ENCODE data around the gene MRPS27.
"Not testable (repeated sequence)": the region's sequence is repeated elsewhere in the genome, so short reads cannot be mapped to it uniquely, and the experiment has no call there.

MRPS27 gene

GRCh38 chr5:72326306-72326649 is 6.2 kb upstream of the MRPS27 start:
- in situ Hi-C loops (cut with HindIII; ENCODE audit: low sequenced_read_pairs): no loop called here

DNA sequence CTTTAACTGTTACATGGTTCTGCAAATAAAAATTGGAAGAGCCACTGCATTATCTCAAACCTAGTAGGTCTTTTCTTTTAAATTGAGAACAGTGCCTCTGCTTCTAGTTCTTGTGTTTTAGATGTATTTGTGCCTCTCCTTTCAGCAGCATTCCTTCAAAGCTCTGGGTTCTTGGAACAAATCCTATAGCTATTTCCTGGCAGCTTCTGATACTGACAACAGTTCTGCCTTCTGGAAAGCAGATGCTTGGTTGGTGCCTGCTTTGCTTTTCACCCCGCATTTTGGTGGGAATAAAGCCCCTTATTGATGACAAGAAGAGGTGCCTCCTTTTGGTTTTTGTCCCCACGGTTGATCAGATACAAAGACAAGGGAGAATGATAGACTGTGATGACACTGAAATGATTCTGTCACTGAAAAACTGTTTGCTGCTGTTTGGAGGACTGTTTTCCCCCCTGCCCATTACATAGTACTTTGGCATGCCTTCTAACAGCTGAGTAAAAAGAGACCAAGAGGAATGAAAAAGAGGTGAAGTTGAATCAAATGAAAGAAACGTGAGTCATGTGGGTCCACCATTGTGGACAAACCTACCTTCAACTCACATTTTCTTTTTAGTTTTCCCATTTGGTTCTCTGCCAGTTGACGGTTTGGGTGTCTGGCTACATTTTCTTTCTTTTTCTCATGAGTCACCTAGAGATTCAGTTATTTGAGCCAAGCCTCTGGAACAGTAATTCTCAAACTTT is 5.7 kb upstream of the MRPS27 start:
- in situ Hi-C loops (cut with HindIII; ENCODE audit: low sequenced_read_pairs): no loop called here

GRCh38 chr5:72324189-72324825 is 4.3 kb upstream of the MRPS27 start:
- in situ Hi-C loops (cut with HindIII; ENCODE audit: low sequenced_read_pairs): no loop called here

DNA sequence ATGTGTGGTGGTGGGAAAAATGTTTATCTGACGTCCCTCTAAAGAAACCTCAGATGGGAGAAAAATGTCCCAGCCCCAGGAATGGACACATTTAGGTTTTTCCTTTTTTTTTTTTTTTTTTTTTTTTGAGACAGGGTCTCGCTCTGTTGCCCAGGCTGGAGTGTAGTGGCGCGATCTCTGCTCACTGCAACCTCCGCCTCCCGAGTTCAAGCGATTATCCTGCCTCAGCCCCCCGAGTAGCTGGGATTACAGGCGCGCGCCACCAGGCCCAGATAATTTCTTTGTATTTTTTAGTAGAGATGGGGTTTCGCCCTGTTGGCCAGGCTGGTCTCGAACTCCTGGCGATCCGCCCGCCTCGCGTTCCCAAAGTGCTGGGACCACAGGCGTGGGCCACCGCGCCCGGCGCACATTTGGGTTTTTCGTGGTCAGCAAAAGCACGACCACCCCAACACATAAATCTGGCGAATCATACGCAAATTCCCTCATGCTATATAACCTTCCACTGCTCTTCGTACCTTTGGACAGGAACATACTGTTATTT is 535 bp downstream of the MRPS27 start:
- in situ Hi-C loops (cut with HindIII; ENCODE audit: low sequenced_read_pairs): not testable (repeated sequence)

DNA sequence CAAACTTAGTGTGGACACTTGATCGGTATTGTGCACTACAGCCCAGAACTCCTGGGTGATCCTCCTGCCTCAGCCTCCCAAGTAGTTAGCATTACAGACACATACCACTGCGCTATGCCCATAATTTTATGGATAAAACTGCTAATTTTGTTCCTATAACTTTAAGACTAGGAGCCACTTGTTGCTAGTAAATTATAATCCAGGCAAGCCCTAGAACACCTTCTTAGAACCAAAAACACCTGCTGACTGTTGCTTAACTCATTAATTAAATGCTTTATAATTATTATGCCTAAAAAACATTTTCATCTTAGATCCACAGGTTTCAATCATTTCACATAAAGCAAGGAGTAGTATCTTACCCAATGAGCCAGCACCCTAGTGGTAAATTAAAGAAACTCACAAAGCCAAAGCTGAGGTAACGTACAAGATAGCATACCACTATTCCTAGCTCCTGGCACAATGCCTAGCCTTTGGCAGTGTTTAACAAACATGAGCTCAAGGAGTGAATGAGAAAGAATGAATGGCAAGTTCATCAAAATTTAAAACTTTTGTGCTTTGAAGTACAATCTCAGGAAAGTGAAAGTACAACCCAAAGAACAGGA is 5.4 kb downstream of the MRPS27 start:
- in situ Hi-C loops (cut with HindIII; ENCODE audit: low sequenced_read_pairs): no loop called here

DNA sequence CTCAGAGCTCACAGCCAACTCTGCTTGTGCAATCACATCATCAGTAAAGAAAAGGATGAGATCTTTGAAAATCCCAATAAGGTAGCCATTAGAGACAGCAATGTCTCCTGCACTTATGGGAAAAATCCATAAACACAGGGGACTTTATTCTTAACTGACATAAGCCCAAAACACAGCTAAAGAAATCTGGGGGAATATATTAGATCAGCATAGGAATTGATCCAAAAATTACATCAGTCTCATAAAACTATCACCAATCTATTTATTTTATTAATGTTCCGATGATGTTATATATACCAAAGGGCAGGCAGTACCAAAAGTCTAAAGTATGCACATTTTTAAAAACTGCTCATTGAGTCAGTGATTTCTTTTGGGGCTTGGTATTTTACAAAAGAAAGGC is 6.9 kb downstream of the MRPS27 start:
- in situ Hi-C loops (cut with HindIII; ENCODE audit: low sequenced_read_pairs): no loop called here

- in situ Hi-C loops (cut with HindIII; ENCODE audit: low sequenced_read_pairs): loop anchor here (5.0 kb wide), 1 partner anchor 182 kb away; no protein-coding TSS in a partner anchor
Measured at GRCh38 chr5:72308853-72309191, 11.2 kb downstream of the MRPS27 start.

DNA sequence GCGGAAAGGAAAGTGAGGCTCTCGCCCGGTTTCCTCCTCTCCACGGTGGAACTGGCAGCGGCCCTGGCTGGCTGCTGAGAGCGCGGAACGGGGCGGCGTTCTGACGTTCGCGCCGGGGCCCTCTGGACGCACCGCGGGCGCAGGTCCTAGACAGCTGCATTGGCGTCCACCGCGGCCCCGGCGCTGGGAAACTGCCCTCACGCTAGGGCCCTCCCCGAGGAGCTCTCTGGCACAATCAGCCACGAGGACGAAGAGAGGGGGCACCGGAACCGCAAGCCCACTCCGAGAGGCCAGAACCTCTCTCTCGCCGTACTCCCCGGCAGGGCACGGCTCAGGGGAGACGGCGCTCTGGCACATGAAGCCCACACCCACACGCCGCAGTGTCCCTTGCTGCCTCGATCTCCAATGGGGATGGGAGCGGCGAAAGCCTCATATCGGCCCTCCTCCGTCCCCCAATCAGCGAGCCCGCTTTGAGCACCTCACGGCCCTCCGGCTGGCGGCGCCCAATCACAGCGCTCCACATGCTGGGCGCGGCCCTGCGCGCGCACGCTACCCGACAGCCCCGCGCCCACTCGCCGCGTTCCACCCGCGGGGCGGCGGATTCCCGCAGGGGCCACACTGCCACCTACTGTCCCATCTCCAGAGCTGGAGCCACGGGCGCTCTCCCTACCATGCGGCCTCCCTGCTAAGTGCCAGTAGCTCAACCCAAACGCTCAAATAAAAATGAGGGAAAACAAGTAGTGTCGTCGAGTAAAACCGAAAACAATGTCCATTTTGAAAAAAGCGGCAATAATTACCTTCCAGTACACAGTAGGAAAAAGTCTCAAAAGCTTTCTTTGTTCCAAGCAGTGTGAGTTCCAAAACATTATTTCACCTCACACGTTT is 11.8 kb downstream of the MRPS27 start:
- in situ Hi-C loops (cut with HindIII; ENCODE audit: low sequenced_read_pairs): loop anchor here (5.0 kb wide), 1 partner anchor 181 kb away; no protein-coding TSS in a partner anchor

DNA sequence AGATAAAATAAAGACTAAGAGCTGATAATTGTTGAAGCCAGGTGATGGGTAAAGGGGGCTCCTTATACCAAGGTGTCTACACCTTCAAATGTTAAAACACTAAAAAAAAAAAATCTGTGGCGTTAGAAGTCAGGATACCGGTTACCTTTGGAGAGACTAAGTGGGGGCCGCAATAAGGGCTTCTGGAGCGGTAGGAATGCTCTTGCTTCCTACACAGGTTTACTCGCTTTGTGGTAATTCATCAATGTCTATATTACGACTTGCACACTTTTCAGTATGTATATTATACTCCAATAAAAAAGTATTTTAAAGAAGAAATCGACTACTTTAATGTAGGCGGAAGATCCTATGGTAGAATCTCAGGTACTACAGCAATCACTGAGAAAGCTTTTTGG is 12.5 kb downstream of the MRPS27 start:
- in situ Hi-C loops (cut with HindIII; ENCODE audit: low sequenced_read_pairs): loop anchor here (5.0 kb wide), 1 partner anchor 180 kb away; no protein-coding TSS in a partner anchor

- in situ Hi-C loops (cut with HindIII; ENCODE audit: low sequenced_read_pairs): loop anchor here (5.0 kb wide), 1 partner anchor 178 kb away; no protein-coding TSS in a partner anchor
Measured at GRCh38 chr5:72305194-72306142, 14.6 kb downstream of the MRPS27 start.

- in situ Hi-C loops (cut with HindIII; ENCODE audit: low sequenced_read_pairs): no loop called here
Measured at GRCh38 chr5:72302171-72302570, 17.9 kb downstream of the MRPS27 start.

DNA sequence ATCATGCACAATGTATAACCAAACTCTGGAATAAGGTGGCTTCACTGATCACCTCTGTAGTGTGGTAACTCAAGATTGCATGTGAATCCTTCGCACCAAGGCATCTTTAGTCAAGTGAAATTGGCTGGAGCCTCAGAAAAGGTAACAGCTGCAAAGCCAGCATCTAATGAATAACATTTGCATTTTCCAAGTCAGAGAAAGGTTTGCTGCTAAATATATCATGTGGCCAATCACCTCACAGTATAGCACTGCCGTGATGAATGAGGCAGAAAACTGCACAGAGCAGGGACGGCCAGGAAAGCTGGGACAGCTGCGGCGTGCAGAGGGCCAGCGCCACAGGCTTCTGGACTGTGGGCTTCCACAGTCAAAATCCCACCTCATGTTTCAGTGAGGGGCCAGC is 18.5 kb downstream of the MRPS27 start:
- in situ Hi-C loops (cut with HindIII; ENCODE audit: low sequenced_read_pairs): no loop called here

GRCh38 chr5:72300590-72301339 is 19.3 kb downstream of the MRPS27 start:
- in situ Hi-C loops (cut with HindIII; ENCODE audit: low sequenced_read_pairs): no loop called here

GRCh38 chr5:72298711-72299110 is 21.3 kb downstream of the MRPS27 start:
- in situ Hi-C loops (cut with HindIII; ENCODE audit: low sequenced_read_pairs): no loop called here

DNA sequence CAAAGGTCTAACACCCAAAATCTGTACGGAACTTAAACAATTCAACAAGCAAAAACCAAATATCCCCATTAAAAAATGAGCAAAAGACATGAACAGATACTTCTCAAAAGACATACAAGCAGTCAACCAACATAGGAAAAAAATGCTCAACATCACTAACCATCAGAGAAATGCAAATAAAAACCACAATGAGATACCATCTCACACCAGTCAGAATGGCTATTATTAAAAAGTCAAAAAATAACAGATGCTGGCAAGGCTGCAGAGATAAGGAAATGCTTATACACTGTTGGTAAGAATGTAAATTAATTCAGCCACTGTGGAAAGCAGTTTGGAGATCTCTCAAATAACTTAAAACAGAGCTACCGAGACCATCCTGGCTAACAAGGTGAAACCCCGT is 21.9 kb downstream of the MRPS27 start:
- in situ Hi-C loops (cut with HindIII; ENCODE audit: low sequenced_read_pairs): not testable (repeated sequence)

GRCh38 chr5:72296256-72296655 is 23.8 kb downstream of the MRPS27 start:
- in situ Hi-C loops (cut with HindIII; ENCODE audit: low sequenced_read_pairs): no loop called here

GRCh38 chr5:72295539-72295938 is 24.5 kb downstream of the MRPS27 start:
- in situ Hi-C loops (cut with HindIII; ENCODE audit: low sequenced_read_pairs): no loop called here

- in situ Hi-C loops (cut with HindIII; ENCODE audit: low sequenced_read_pairs): no loop called here
Measured at GRCh38 chr5:72294473-72294872, 25.6 kb downstream of the MRPS27 start.

GRCh38 chr5:72293495-72294055 is 26.5 kb downstream of the MRPS27 start:
- in situ Hi-C loops (cut with HindIII; ENCODE audit: low sequenced_read_pairs): no loop called here
